ENCODE measurements around the gene DPH1.

DNA sequence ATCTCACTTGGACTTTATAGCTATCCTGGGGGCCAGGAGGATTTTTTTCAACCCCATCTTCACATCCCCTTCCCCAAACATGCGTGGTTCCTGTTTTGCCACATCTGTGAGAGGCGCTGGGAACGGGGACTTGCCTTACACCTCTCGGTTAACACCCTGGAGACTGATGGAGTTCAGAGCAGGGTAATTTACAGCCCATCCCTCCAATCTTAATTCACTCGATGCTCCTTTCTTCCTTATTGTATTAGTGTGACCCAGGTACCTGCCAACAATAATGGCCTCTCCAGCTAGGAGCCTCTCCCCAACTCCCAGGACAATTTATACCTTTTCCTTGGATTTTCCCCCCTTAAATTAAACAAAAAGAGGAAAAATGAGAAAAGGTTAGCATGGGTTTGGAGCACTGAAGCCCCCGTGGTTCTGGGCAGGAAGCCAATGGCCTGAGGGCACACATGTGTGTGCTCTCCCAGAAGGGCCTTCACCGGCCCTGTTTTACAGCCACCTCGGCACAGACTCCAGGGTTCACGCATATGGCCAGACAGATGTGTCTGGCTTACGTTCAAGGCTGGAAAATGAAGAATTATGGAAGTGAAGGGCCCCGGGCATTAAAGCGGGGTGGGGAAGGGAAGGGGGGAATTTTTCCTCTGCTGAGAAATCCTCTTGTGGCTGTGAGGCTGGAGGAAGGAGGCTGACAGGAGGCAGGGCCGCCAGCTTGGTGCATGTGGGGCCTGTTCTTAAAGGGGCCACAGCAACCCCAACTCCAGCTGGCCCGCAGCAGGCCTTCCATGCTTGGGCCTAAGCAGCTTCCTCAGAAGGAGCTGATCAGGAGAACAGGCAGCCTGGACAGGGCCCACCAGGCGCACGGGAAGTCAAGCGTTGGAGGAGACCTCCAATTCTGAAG is 46.4 kb downstream of the DPH1 start:
- no peak for TF ChIP-seq CTCF (IDR thresholded peaks at IDR 0.05)
- no peak for TF ChIP-seq POLR2A (IDR thresholded peaks at IDR 0.05; ENCODE audit: low read depth)
- no peak for TF ChIP-seq POLR2AphosphoS5 (IDR thresholded peaks at IDR 0.05)
- TF ChIP-seq EP300 (IDR thresholded peaks at IDR 0.05): no peak

All from esophagus muscularis mucosa (tissue), 4 donors.